A549 (cell line): Measurements from ENCODE around the gene SYMPK. TPM values are rescaled to one million over a fixed set of nuclear protein-coding genes. Genes with fewer than 3 reads are reported as not detected.

Source experiments
- ATAC-seq, 2 experiments: fragments of 200-7000 bp in 1 of 2; fragments of >200 bp in 1 of 2; cut with Nextera tagmentation in 1 of 2; cut with Tn5 transposase in 1 of 2; 3 replicates each; pipeline versions ENCODE4 v1.8.0 to v1.9.1; 2018 to 2020; ENCODE audit warnings: mild to moderate bottlenecking in 1 of 2, moderate library complexity in 1 of 2
- CTCF ChIA-PET: fragments of 300-600 bp; sonication (Branson Sonifier 250); formaldehyde crosslinking; extraction: SDS; loops from one replicate; lab custom pipeline; 2021; ENCODE audit warnings: antibody characterized with exemption, inconsistent platforms; lab: Yijun Ruan, JAX
- POLR2A ChIA-PET: fragments of 350-600 bp; formaldehyde crosslinking; extraction: SDS; loops from one replicate; lab custom pipeline; 2021; ENCODE audit warnings: antibody characterized with exemption, inconsistent platforms; lab: Yijun Ruan, JAX
- DNase-seq, 2 experiments: peaks; one replicate each; pipeline versions ENCODE4 v3.0.0 to v3.0.0-alpha.2; 2011 to 2016; ENCODE audit warnings: low read depth in 1 of 2, low spot score in 1 of 2
- FAIRE-seq: peaks from 2 replicates; lab custom pipeline; 2011; peaks lifted over from hg19 to GRCh38; lab: Jason Lieb, UNC
- H3K27ac ChIP-seq, 2 experiments: fragments of >200 bp; sonication (Bioruptor Twin); formaldehyde crosslinking; 3 replicates each; pipeline ENCODE4 v1.5.1; 2016 to 2017
- H3K4me1 ChIP-seq: fragments of >200 bp; sonication (Bioruptor Twin); formaldehyde crosslinking; 3 replicates; pipeline ENCODE4 v1.6.1; 2016
- H3K4me2 ChIP-seq: fragments of >200 bp; sonication (Bioruptor Twin); formaldehyde crosslinking; 3 replicates; pipeline ENCODE4 v1.6.1; 2016
- H3K4me3 ChIP-seq: fragments of >200 bp; sonication (Bioruptor Twin); formaldehyde crosslinking; 3 replicates; pipeline ENCODE4 v1.5.1; 2016
- H3K9me3 ChIP-seq: fragments of >200 bp; sonication (Bioruptor Twin); formaldehyde crosslinking; 3 replicates; pipeline ENCODE4 v1.6.1; 2016
- BCL3 ChIP-seq: fragments of >200 bp; sonication (Bioruptor Twin); formaldehyde crosslinking; IDR thresholded peaks from 3 replicates; pipeline ENCODE4 v1.6.1; 2016
- BHLHE40 ChIP-seq: IDR thresholded peaks from 2 replicates; pipeline ENCODE4 v1.6.1; 2012; ENCODE audit warnings: low read depth, low read length, inconsistent platforms
- CHD2 ChIP-seq: fragments of 150-350 bp; IDR thresholded peaks from 2 replicates; pipeline ENCODE4 v1.6.1; 2014; ENCODE audit warnings: low read length; ENCODE audit not compliant: partially characterized antibody
- E2F6 ChIP-seq: IDR thresholded peaks from 2 replicates; pipeline ENCODE4 v1.6.1; 2012; ENCODE audit warnings: low read depth, borderline replicate concordance
- ESRRA ChIP-seq: fragments of 150-350 bp; IDR thresholded peaks from 2 replicates; pipeline ENCODE4 v1.6.1; 2014; ENCODE audit warnings: mild to moderate bottlenecking, low read length, borderline replicate concordance
- FOSL2 ChIP-seq, 2 experiments: fragments of 450-650 bp in 1 of 2; fragments of >200 bp in 1 of 2; sonication (Bioruptor Twin) in 1 of 2; formaldehyde crosslinking; IDR thresholded peaks; 2 replicates each; pipeline versions ENCODE4 v1.5.0 to v1.6.1; 2016 to 2020; ENCODE audit warnings: mild to moderate bottlenecking in 1 of 2, moderate library complexity in 1 of 2
- FOXS1 ChIP-seq: fragments of 250-450 bp; sonication (Bioruptor Pico); IDR thresholded peaks from 2 replicates; pipeline ENCODE4 v1.5.0; 2020; ENCODE audit warnings: mild to moderate bottlenecking, moderate library complexity
- GATA3 ChIP-seq: IDR thresholded peaks from 2 replicates; pipeline ENCODE4 v1.6.1; 2012; ENCODE audit warnings: borderline replicate concordance
- HEYL ChIP-seq: fragments of 250-450 bp; sonication (Bioruptor Pico); IDR thresholded peaks from 2 replicates; pipeline ENCODE4 v1.8.0; 2021; ENCODE audit warnings: mild to moderate bottlenecking, moderate library complexity
- HOXA7 ChIP-seq: fragments of 250-450 bp; sonication (Bioruptor Pico); IDR thresholded peaks from 2 replicates; pipeline ENCODE4 v1.5.0; 2020; ENCODE audit warnings: mild to moderate bottlenecking, moderate library complexity
- HOXB5 ChIP-seq: fragments of 250-450 bp; sonication (Bioruptor Pico); IDR thresholded peaks from 2 replicates; pipeline ENCODE4 v1.5.0; 2020; ENCODE audit warnings: mild to moderate bottlenecking, moderate library complexity
- KDM1A ChIP-seq: fragments of 200-600 bp; sonication (generic); IDR thresholded peaks from 2 replicates; pipeline ENCODE4 v1.6.1; 2016; ENCODE audit warnings: low read depth, mild to moderate bottlenecking
- KDM5A ChIP-seq: fragments of 200-600 bp; sonication (generic); IDR thresholded peaks from 2 replicates; pipeline ENCODE4 v1.6.1; 2016; ENCODE audit warnings: antibody characterized with exemption, mild to moderate bottlenecking
- MAFK ChIP-seq: fragments of 450-650 bp; IDR thresholded peaks from 2 replicates; pipeline ENCODE4 v1.6.1; 2014; ENCODE audit not compliant: partially characterized antibody
- MAZ ChIP-seq: fragments of 150-350 bp; IDR thresholded peaks from 2 replicates; pipeline ENCODE4 v1.6.1; 2014; ENCODE audit warnings: antibody characterized with exemption, low read depth, low read length, borderline replicate concordance
- MYC ChIP-seq: IDR thresholded peaks from 2 replicates; pipeline ENCODE4 v1.6.1; 2012; ENCODE audit warnings: mild to moderate bottlenecking, inconsistent platforms, low read length, improper control_type of control experiment, borderline replicate concordance
- RARB ChIP-seq: fragments of 250-450 bp; sonication (Bioruptor Pico); IDR thresholded peaks from 2 replicates; pipeline ENCODE4 v1.8.0; 2021; ENCODE audit warnings: mild to moderate bottlenecking, moderate library complexity
- REST ChIP-seq: fragments of 200-600 bp; sonication (generic); IDR thresholded peaks from 2 replicates; pipeline ENCODE4 v1.6.1; 2016; ENCODE audit warnings: antibody characterized with exemption, mild to moderate bottlenecking, moderate library complexity
- RFX5 ChIP-seq: fragments of 450-650 bp; IDR thresholded peaks from 2 replicates; pipeline ENCODE4 v1.7.1; 2014; ENCODE audit warnings: antibody characterized with exemption, mild to moderate bottlenecking, moderate library complexity
- RNF2 ChIP-seq: fragments of 200-600 bp; sonication (generic); IDR thresholded peaks from 2 replicates; pipeline ENCODE4 v1.6.1; 2016; ENCODE audit warnings: low read depth, mild to moderate bottlenecking, antibody characterized with exemption, moderate library complexity, borderline replicate concordance
- SMC3 ChIP-seq: fragments of >200 bp; sonication (Bioruptor Twin); formaldehyde crosslinking; IDR thresholded peaks from 3 replicates; pipeline ENCODE4 v1.6.1; 2018; ENCODE audit warnings: inconsistent platforms
- ZC3H11A ChIP-seq: fragments of 450-650 bp; IDR thresholded peaks from 2 replicates; pipeline ENCODE4 v1.6.1; 2014; ENCODE audit warnings: antibody characterized with exemption, mild to moderate bottlenecking
- WGBS: methylation state at CpG from one replicate; pipeline ENCODE4 v1.1.6; 2017; ENCODE audit errors: missing lambda C conversion rate; 5-methylcytosine and 5-hydroxymethylcytosine counted together
- polyA plus RNA-seq, 4 experiments: library from polyadenylated mRNA; depleted of rRNA in 3 of 4; stranded (reverse); fragments of >200 nt; fragmentation: RNase III in 1 of 4; extraction: RNeasy Plus Mini Kit Qiagen cat#74134 plus additional on column Dnase treatment in 1 of 4; gene quantifications; 2 replicates in 3 of 4; 3 replicates in 1 of 4; pipeline ENCODE4 v1.2.3, GENCODE V29; 2011 to 2017

The SYMPK gene
- polyA plus RNA-seq, 2 of the 4 experiments (the other 2 are of a cell fraction), result 61.9 to 105 TPM

GRCh38 chr19:45767410-45767880, 95.5 kb downstream of the SYMPK start:
- no peak for FAIRE-seq

DNA sequence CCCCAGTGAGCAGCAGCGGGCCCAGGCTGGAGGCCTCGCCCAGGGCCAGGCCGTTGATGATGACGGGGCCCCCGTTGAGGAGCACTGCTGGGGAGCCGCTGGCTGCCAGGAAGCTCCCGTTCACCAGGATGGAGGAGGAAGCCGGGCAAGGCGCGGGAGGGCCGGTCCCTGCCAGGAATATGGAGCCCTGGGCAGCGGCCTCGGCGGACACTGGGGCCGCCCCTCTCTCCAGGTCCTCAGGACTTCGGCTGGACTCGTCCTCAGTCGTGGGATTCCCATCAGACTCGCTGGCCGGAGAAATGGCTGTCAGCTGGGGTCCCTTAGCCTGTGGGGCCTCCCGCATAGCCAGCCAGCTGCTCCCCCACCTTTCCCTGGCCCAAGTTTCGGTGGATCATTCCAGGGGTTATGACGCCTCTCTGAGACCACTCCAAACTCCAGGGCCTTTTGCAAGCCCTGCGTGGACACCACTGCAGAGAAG, 96.0 kb downstream of the SYMPK start:
- no peak for DNase-seq
- Histone ChIP-seq H3K4me3 (peak overlapping the region; percentile 78), H3K27ac (peak overlapping the region; percentile 93 to 99)
- FAIRE-seq, result no peak
- TF ChIP-seq REST, result no peak
- no peak for TF ChIP-seq MAFK
- TF ChIP-seq RFX5, result no peak
- no peak for TF ChIP-seq E2F6
- no peak for TF ChIP-seq GATA3
- TF ChIP-seq FOXS1 (CRISPR knock-in tag), result no peak
- TF ChIP-seq BHLHE40, result no peak
- no peak for TF ChIP-seq HOXA7 (CRISPR knock-in tag)
- TF ChIP-seq SMC3, result no peak
- no peak for TF ChIP-seq MYC
- no peak for TF ChIP-seq ZC3H11A
- no peak for TF ChIP-seq KDM1A
- TF ChIP-seq RNF2, result no peak
- no peak for TF ChIP-seq CHD2
- TF ChIP-seq HOXB5 (CRISPR knock-in tag), result no peak
- no peak for TF ChIP-seq BCL3
- no peak for TF ChIP-seq KDM5A
- TF ChIP-seq HEYL (CRISPR knock-in tag), result no peak
- TF ChIP-seq RARB (CRISPR knock-in tag), result no peak
- TF ChIP-seq, all 56 proteins: peak for 0
- no peak for ATAC-seq
- WGBS, result 80% methylated on average over 17 of the region's 24 CpGs
- H3K9me3 ChIP-seq, result no peaks in the 10 kb centered on the region
- ChIA-PET CTCF (interaction anchor here (0.8 to 74.3 kb wide), 13 partner anchors 11 to 176 kb away, joined by 3 to 2204 read pairs (median 6); partner anchors contain the start of genes DMPK, DMWD, FBXO46 and QPCTL), POLR2A (interaction anchor here (1.1 to 4.5 kb wide), 6 partner anchors 26 to 96 kb away, joined by 3 to 68 read pairs (median 18); partner anchors contain the start of genes DMWD, FBXO46, QPCTL and SNRPD2)
- H3K4me1 ChIP-seq, result peaks cover 18% of the 10 kb centered on the region
- H3K4me2 ChIP-seq, result peak overlapping the region; percentile 84

More at GRCh38 chr19:45767410-45767880, 95.5 kb downstream of the SYMPK start:
- Histone ChIP-seq H3K27ac (peak overlapping the region; percentile 93 to 99), H3K4me1 (peaks cover 18% of the 10 kb centered on the region), H3K4me3 (peak overlapping the region; percentile 78), H3K9me3 (no peaks in the 10 kb centered on the region), H3K4me2 (peak overlapping the region; percentile 84)
- WGBS, result 6% methylated on average over 25 of the region's 31 CpGs
- DNase-seq (peak; percentile 58 to 74), ATAC-seq (peak in 1 of 2 experiments; percentile 1; a peak in 3 of 6 replicates)
- ChIA-PET POLR2A (interaction anchor here (0.6 to 4.5 kb wide), 7 partner anchors 15 to 96 kb away, joined by 3 to 68 read pairs (median 32); partner anchors contain the start of genes DMPK, DMWD, FBXO46 and QPCTL), CTCF (interaction anchor here (0.6 to 74.3 kb wide), 18 partner anchors 11 to 177 kb away, joined by 3 to 2204 read pairs (median 4); partner anchors contain the start of genes DMPK, DMWD, FBXO46 and QPCTL)
- 0 out of 3 replicates have a peak, but pooled peaks have one; percentile 23 for TF ChIP-seq BCL3
- no peak for TF ChIP-seq FOSL2 (IDR thresholded peaks at IDR 0.05)
- TF ChIP-seq FOSL2 (CRISPR knock-in tag; IDR thresholded peaks at IDR 0.05), result no peak
- no peak for TF ChIP-seq GATA3
- no peak for TF ChIP-seq ESRRA
- 0 out of 2 replicates have a peak, but pooled peaks have one; percentile 15 for TF ChIP-seq MAZ
